T-cell (primary cell): Measurements from ENCODE around the gene EMD. TPM values are rescaled to one million over a fixed set of nuclear protein-coding genes. Genes with fewer than 3 reads are reported as not detected.
A peak's percentile ranks its signal among the peaks of the same experiment; 100 is the strongest.
"Not testable (repeated sequence)": the region's sequence is repeated elsewhere in the genome, so short reads cannot be mapped to it uniquely, and the experiment has no call there.

Source experiments
- ATAC-seq, 4 experiments: fragments of 200-7000 bp in 3 of 4; fragments of 150-1000 bp in 1 of 4; cut with Tn5 transposase; replicated peaks in 1 of 4; 1 replicate in 3 of 4; 2 replicates in 1 of 4; pipeline ENCODE4 v1.10.0; 2021; ENCODE audit warnings: moderate library complexity in 3 of 4, mild to moderate bottlenecking in 2 of 4, moderate number of reproducible peaks in 1 of 4
- CTCF ChIA-PET, 2 donors: fragments of 300-600 bp; sonication (Branson Sonifier 250); formaldehyde crosslinking; loops; one replicate each; lab custom pipeline; 2022; ENCODE audit warnings: antibody characterized with exemption in 2 of 2; lab: Charles Lee
- POLR2A ChIA-PET, 2 donors: fragments of 300-600 bp; sonication (Branson Sonifier 250); formaldehyde crosslinking; loops; one replicate each; lab custom pipeline; 2022; ENCODE audit warnings: antibody characterized with exemption in 2 of 2; lab: Charles Lee
- DNase-seq, 35 experiments: peaks; one replicate each; pipeline versions ENCODE4 v3.0.0 to v3.0.0-alpha.2; 2013 to 2023
- H3K27ac ChIP-seq: one replicate; pipeline ENCODE4 v1.5.1; 2013; ENCODE audit warnings: low read length
- H3K27me3 ChIP-seq, 2 experiments: replicated peaks in 1 of 2; 1 replicate in 1 of 2; 2 replicates in 1 of 2; pipeline versions ENCODE4 v1.6.1 to v1.7.0; 2013; ENCODE audit warnings: low read length in 1 of 2, mixed read lengths in 1 of 2; ENCODE audit not compliant: control insufficient read depth in 2 of 2, insufficient read depth in 2 of 2; ENCODE audit errors: extremely low read depth in 1 of 2
- H3K36me3 ChIP-seq, 2 donors: 1 replicate in 1 of 2; 2 replicates in 1 of 2; pipeline versions ENCODE4 v1.6.1 to v1.7.0; 2013; ENCODE audit warnings: low read length in 1 of 2; ENCODE audit not compliant: control insufficient read depth in 2 of 2, insufficient read depth in 1 of 2; ENCODE audit errors: extremely low read depth in 1 of 2
- H3K4me1 ChIP-seq, 2 experiments: 1 replicate in 1 of 2; 2 replicates in 1 of 2; pipeline versions ENCODE4 v1.6.1 to v1.7.0; 2013; ENCODE audit warnings: low read length in 2 of 2, mixed read lengths in 1 of 2; ENCODE audit not compliant: insufficient read depth in 2 of 2, control insufficient read depth in 1 of 2; ENCODE audit errors: extremely low read depth in 1 of 2
- H3K4me3 ChIP-seq, 2 donors: 1 replicate in 1 of 2; 2 replicates in 1 of 2; pipeline versions ENCODE4 v1.5.1 to v1.7.0; 2013; ENCODE audit warnings: mild to moderate bottlenecking in 2 of 2, low read length in 1 of 2, moderate library complexity in 1 of 2; ENCODE audit not compliant: control insufficient read depth in 1 of 2; ENCODE audit errors: extremely low read depth in 1 of 2
- H3K9me3 ChIP-seq: 2 replicates; pipeline ENCODE4 v1.7.0; 2013
- H3K27ac Mint-ChIP-seq, 2 donors: one replicate each; pipeline ENCODE4 v1.8.0; 2020 to 2021; ENCODE audit warnings: mild to moderate bottlenecking in 2 of 2, mixed read lengths in 2 of 2
- H3K27me3 Mint-ChIP-seq, 2 donors: one replicate each; pipeline ENCODE4 v1.8.0; 2021 to 2022; ENCODE audit warnings: mixed read lengths in 2 of 2
- H3K36me3 Mint-ChIP-seq: one replicate; pipeline ENCODE4 v1.8.0; 2021; ENCODE audit warnings: mixed read lengths
- H3K4me1 Mint-ChIP-seq, 3 donors: one replicate each; pipeline ENCODE4 v1.8.0; 2020 to 2022; ENCODE audit warnings: mixed read lengths in 3 of 3, mild to moderate bottlenecking in 1 of 3
- H3K4me3 Mint-ChIP-seq, 3 donors: one replicate each; pipeline ENCODE4 v1.8.0; 2020 to 2022; ENCODE audit warnings: mild to moderate bottlenecking in 3 of 3, mixed read lengths in 3 of 3, moderate library complexity in 3 of 3
- H3K9me3 Mint-ChIP-seq, 3 donors: one replicate each; pipeline ENCODE4 v1.8.0; 2020 to 2022; ENCODE audit warnings: mixed read lengths in 3 of 3
- WGBS: methylation state at CpG from one replicate; pipeline ENCODE4 v1.1.5; 2013; ENCODE audit warnings: missing lambda C conversion rate; ENCODE audit not compliant: insufficient coverage; 5-methylcytosine and 5-hydroxymethylcytosine counted together
- total RNA-seq, 35 experiments: library from RNA in 6 of 35; stranded (reverse) in 6 of 35; fragments of 120-200 nt in 1 of 35; gene quantifications; one replicate each; pipeline versions ENCODE4 v1.2.1 to v1.2.4 and lab custom pipeline; 2013 to 2026

Gene EMD
- total RNA-seq, 5 donors from 2014 or later (not counting 1 experiment from before 2014, with no cell fraction given), result 73.4 to 136 (median 80.4) TPM

DNA sequence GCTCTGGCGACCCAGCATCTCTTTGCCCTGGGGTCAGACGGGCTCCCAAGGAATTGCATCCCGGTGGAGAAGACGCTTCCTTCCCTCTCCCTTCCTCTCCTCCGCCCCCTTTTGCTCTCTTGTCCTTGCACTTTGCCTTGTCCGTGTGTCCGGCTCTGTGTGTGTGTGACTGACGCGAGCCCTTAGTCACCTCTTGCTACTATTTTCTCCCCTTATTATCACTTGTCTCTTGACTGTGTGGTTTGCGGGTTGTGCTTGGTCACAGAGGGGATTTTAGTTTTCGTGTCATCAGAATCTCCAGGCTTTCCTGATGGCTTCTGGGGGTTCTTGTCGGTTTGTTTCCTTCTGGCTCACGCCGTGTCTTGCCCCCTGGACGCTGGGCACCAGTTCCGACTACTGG, 36.0 kb upstream of the EMD start:
- POLR2A ChIA-PET, H3K9me3 Mint-ChIP-seq, H3K4me3 Mint-ChIP-seq, H3K27me3 ChIP-seq, ATAC-seq, H3K27ac Mint-ChIP-seq, DNase-seq, H3K27me3 Mint-ChIP-seq, H3K9me3 ChIP-seq, H3K36me3 Mint-ChIP-seq, H3K4me3 ChIP-seq, H3K27ac ChIP-seq, H3K36me3 ChIP-seq, CTCF ChIA-PET: not testable (repeated sequence)
- peaks cover 8 to 11% (median 9%) of the 10 kb centered on the region in 3 donors for H3K4me1 Mint-ChIP-seq
- no CpG with 5 or more reads among the region's 16 CpGs for WGBS
- peaks cover 0 to 10% of the 10 kb centered on the region in 2 experiments for H3K4me1 ChIP-seq

DNA sequence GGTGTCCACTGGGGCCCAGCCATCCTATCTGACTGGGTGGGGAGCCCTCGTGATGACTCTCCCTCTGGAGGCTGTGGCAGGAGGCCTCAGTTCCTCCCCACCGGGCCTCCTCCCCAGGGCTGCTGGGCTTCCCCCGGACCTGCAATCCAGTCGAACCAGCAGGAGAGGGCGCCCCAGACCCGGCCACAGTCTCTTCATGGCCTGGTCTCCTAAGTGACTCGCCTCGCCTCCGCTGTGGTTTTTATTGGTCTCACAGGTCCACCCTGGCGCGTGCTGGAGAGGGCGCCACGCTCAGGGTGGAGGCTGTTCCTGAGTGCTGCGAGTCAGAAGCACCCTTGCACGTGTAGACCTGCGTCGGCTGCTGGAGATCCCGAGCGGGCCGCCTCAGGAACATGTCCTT, 35.5 kb upstream of the EMD start:
- H3K27me3 ChIP-seq, CTCF ChIA-PET, H3K36me3 Mint-ChIP-seq, H3K27me3 Mint-ChIP-seq, H3K27ac ChIP-seq, H3K4me3 ChIP-seq, H3K9me3 ChIP-seq, DNase-seq, H3K4me3 Mint-ChIP-seq, H3K36me3 ChIP-seq, H3K27ac Mint-ChIP-seq, H3K9me3 Mint-ChIP-seq, POLR2A ChIA-PET: not testable (repeated sequence)
- H3K4me1 Mint-ChIP-seq, result peaks cover 12 to 15% (median 13%) of the 10 kb centered on the region in 3 donors
- H3K4me1 ChIP-seq, result peaks cover 0 to 16% of the 10 kb centered on the region in 2 experiments
- no CpG with 5 or more reads among the region's 20 CpGs for WGBS
- ATAC-seq, result peak; percentile 18 to 24 (median 21)

DNA sequence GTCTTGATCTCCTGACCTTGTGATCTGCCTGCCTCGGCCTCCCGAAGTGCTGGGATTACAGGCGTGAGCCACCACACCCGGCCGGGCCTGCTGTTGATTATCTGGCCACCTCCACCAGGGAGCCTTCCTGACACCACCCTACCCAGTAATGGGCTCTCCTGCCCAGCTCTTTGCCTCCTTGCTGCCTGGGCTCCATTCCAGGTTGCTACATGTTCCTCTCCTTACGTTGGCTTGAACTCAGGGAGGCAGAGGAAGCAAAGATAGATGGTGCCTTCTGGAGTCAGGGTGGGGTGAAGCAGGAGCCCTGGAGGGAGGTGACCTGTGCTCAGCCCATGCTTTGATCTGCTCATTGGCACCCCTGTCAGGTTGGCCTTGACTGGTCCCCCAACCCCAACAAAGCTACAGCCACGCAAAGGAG, 31.0 kb upstream of the EMD start:
- DNase-seq, result peak in 1 of 35 experiments; percentile 25
- POLR2A ChIA-PET, result interaction anchor here in 1 of 2 donors (1.3 kb wide), 1 partner anchor 31 kb away, joined by 3 read pairs; the partner anchor contains the start of gene EMD
- H3K4me3 Mint-ChIP-seq, result peak overlapping the region in 1 of 3 donors; percentile 29

DNA sequence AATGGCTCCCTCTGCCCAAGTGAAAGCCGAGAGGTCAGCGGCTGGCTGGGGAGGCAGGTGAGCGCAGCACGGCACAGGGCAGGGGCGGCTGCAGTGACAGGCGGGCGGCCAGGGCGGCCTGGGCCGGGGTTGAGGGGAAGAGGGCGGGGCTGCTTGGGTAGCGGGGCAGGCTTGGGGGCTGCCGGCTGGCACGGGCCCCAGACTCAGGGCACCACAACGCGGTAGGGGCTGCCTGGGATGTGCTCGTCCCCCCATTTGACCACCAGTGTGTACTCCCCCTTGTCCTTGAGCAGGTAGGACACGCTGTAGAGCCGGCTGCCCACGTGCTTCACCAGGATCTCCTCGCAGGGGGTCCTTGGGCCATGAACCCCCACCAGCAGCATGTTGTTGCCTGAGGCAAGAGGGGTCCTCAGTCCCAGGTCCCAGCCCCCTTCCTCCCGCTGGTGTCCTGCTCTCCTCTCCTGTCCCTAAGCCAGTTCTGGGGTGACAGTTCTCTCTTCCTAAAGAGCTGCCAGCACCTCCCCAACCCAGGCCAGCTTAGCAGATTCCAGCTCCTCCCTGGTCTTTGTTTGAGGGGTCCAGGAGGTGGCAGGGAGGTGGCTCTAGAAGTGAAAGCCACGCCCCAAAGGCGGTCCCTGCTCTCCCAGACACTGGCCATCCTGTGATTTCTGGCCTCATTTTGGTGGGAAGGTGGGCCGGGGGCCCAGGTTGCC, 30.3 kb upstream of the EMD start:
- CTCF ChIA-PET, result no interaction called here
- H3K36me3 Mint-ChIP-seq, result peaks cover 4% of the 10 kb centered on the region
- H3K4me3 Mint-ChIP-seq, result peak overlapping the region in 1 of 3 donors; percentile 30
- DNase-seq, result peak in 1 of 35 experiments; percentile 14
- ATAC-seq, result no peak
- peak overlapping the region; percentile 27 to 55 for H3K27ac Mint-ChIP-seq
- WGBS, result 96% methylated on average over 4 of the region's 24 CpGs
- Histone ChIP-seq H3K9me3 (no peaks in the 10 kb centered on the region), H3K27ac (peak overlapping the region; percentile 58), H3K36me3 (peaks cover 2 to 57% of the 10 kb centered on the region in 2 donors), H3K4me3 (no peak overlapping the region), H3K27me3 (no peaks in the 10 kb centered on the region), H3K4me1 (peaks cover 4 to 68% of the 10 kb centered on the region in 2 experiments)
- peaks cover 34 to 61% (median 43%) of the 10 kb centered on the region in 3 donors for H3K4me1 Mint-ChIP-seq
- POLR2A ChIA-PET, result no interaction called here
- no peaks in the 10 kb centered on the region for H3K9me3 Mint-ChIP-seq
- H3K27me3 Mint-ChIP-seq, result no peaks in the 10 kb centered on the region

More for the DNA sequence above, 31.0 kb upstream of the EMD start:
- Histone ChIP-seq H3K27ac (peak overlapping the region; percentile 58), H3K27me3 (no peaks in the 10 kb centered on the region), H3K4me1 (peaks cover 4 to 61% of the 10 kb centered on the region in 2 experiments), H3K4me3 (no peak overlapping the region), H3K9me3 (no peaks in the 10 kb centered on the region), H3K36me3 (peaks cover 2 to 50% of the 10 kb centered on the region in 2 donors)
- no CpG with 5 or more reads among the region's 7 CpGs for WGBS
- Mint-ChIP-seq H3K4me1 (peaks cover 34 to 55% (median 41%) of the 10 kb centered on the region in 3 donors), H3K27me3 (no peaks in the 10 kb centered on the region), H3K27ac (peak overlapping the region; percentile 63 to 69), H3K9me3 (no peaks in the 10 kb centered on the region), H3K36me3 (peaks cover 4% of the 10 kb centered on the region)
- CTCF ChIA-PET, result interaction anchor here in 1 of 2 donors (0.7 kb wide), 1 partner anchor 185 kb away, joined by 8 read pairs; no protein-coding TSS in a partner anchor
- ATAC-seq, result no peak

DNA sequence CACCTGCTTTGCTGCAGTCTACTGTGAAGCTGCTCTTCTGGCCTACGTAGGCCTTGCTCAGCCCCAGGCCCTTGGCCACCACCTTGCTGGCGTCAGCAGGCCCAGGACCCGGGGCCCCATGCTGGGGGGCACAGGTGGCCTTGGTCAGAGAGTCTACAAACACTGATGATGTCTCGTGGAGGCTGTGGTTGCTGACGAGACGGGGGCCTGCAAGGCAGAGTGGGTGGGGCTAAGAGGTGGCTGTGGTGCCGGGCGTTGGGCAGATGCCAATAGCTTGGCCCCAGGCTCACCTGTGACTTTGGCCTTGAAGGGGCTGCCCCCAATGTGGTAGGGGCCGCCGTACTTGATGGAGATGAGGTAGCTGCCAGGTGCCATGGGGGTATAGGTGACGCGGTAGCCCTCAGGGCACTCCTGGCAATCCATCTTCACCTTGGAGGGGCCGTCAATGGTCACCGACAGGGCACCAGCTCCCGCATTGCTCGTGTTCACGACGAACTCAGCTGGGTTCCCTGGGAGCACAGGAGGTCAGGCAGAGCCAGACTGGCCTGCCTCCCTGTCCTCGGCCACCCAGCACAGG, 29.6 kb upstream of the EMD start:
- H3K4me1 ChIP-seq, result peaks cover 4 to 74% of the 10 kb centered on the region in 2 experiments
- no peaks in the 10 kb centered on the region for H3K9me3 ChIP-seq
- Mint-ChIP-seq H3K4me3 (peak overlapping the region in 1 of 3 donors; percentile 64), H3K4me1 (peaks cover 34 to 68% (median 47%) of the 10 kb centered on the region in 3 donors), H3K36me3 (peaks cover 4% of the 10 kb centered on the region), H3K27me3 (no peaks in the 10 kb centered on the region), H3K27ac (peak overlapping the region; percentile 55 to 92), H3K9me3 (no peaks in the 10 kb centered on the region)
- peak in 1 of 35 experiments; percentile 30 for DNase-seq
- CTCF ChIA-PET, result no interaction called here
- no peaks in the 10 kb centered on the region for H3K27me3 ChIP-seq
- POLR2A ChIA-PET, result interaction anchor here in 1 of 2 donors (0.9 kb wide), 1 partner anchor 1516 kb away, joined by 3 read pairs; no protein-coding TSS in a partner anchor
- peaks cover 2 to 64% of the 10 kb centered on the region in 2 donors for H3K36me3 ChIP-seq
- H3K27ac ChIP-seq, result peak overlapping the region; percentile 49
- no peak overlapping the region for H3K4me3 ChIP-seq
- no peak for ATAC-seq
- 83% methylated on average over 2 of the region's 19 CpGs for WGBS

DNA sequence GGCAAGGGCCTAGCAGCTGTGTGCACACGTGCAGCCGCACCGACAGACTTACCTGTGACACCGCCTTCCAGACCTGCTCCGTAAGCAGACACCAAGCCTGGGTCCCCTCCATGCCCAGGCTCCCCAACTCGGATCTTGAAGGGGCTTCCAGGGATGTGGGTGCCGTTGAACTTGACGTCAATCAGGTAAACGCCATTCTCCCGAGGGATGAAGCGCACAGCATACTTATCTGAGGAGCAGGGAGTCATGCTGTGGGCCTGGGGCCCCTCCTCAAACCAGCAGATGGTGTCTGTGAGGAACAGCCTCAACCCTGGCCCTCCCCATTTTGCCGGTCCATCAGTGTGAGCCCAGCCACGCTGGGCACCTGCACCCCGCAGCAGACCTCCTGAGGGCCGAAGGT, 29.1 kb upstream of the EMD start:
- no peak overlapping the region for H3K4me3 ChIP-seq
- H3K4me3 Mint-ChIP-seq, result peak overlapping the region in 1 of 3 donors; percentile 64
- peaks cover 34 to 71% (median 47%) of the 10 kb centered on the region in 3 donors for H3K4me1 Mint-ChIP-seq
- no peaks in the 10 kb centered on the region for H3K27me3 ChIP-seq
- peaks cover 4 to 80% of the 10 kb centered on the region in 2 experiments for H3K4me1 ChIP-seq
- ChIA-PET POLR2A (interaction anchor here in 1 of 2 donors (0.9 kb wide), 1 partner anchor 1517 kb away, joined by 3 read pairs; no protein-coding TSS in a partner anchor), CTCF (no interaction called here)
- WGBS, result 88% methylated on average over 9 of the region's 15 CpGs
- H3K9me3 ChIP-seq, result no peaks in the 10 kb centered on the region
- DNase-seq, result peak in 1 of 35 experiments; percentile 21
- H3K27ac ChIP-seq, result peak overlapping the region; percentile 75
- H3K27ac Mint-ChIP-seq, result peak overlapping the region; percentile 68 to 92
- H3K27me3 Mint-ChIP-seq, result no peaks in the 10 kb centered on the region
- peaks cover 4% of the 10 kb centered on the region for H3K36me3 Mint-ChIP-seq
- H3K9me3 Mint-ChIP-seq, result no peaks in the 10 kb centered on the region
- ATAC-seq, result no peak
- H3K36me3 ChIP-seq, result peaks cover 2 to 69% of the 10 kb centered on the region in 2 donors
